Thyroid gland (tissue), 4 donors: ENCODE data around the gene ZNF136.

Experiments used
- POLR2A ChIP-seq, 2 donors: fragments of 450-650 bp; IDR thresholded peaks; one replicate each; pipeline ENCODE4 v1.6.1; 2017; ENCODE audit warnings: antibody characterized with exemption in 2 of 2, mild to moderate bottlenecking in 2 of 2, moderate library complexity in 1 of 2
- TF ChIP-seq, protein P1 (sequence below), 6 experiments: fragments of 200-600 bp in 3 of 6; fragments of 450-650 bp in 3 of 6; sonication (generic) in 3 of 6; IDR thresholded peaks; one replicate each; pipeline ENCODE4 v1.5.1; 2016 to 2019; ENCODE audit warnings: antibody characterized with exemption in 6 of 6, mild to moderate bottlenecking in 2 of 6, inconsistent platforms in 1 of 6, moderate library complexity in 1 of 6

GRCh38 chr19:12155324-12155860, 7.5 kb upstream of the ZNF136 start:
- TF ChIP-seq, protein P1, sequence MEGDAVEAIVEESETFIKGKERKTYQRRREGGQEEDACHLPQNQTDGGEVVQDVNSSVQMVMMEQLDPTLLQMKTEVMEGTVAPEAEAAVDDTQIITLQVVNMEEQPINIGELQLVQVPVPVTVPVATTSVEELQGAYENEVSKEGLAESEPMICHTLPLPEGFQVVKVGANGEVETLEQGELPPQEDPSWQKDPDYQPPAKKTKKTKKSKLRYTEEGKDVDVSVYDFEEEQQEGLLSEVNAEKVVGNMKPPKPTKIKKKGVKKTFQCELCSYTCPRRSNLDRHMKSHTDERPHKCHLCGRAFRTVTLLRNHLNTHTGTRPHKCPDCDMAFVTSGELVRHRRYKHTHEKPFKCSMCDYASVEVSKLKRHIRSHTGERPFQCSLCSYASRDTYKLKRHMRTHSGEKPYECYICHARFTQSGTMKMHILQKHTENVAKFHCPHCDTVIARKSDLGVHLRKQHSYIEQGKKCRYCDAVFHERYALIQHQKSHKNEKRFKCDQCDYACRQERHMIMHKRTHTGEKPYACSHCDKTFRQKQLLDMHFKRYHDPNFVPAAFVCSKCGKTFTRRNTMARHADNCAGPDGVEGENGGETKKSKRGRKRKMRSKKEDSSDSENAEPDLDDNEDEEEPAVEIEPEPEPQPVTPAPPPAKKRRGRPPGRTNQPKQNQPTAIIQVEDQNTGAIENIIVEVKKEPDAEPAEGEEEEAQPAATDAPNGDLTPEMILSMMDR (IDR thresholded peaks at IDR 0.05), result no peak
- TF ChIP-seq POLR2A (IDR thresholded peaks at IDR 0.05), result no peak
